ENCODE measurements around the gene HMGN1. TPM values are rescaled to one million over a fixed set of nuclear protein-coding genes. Genes with fewer than 3 reads are reported as not detected.

The HMGN1 gene
- polyA plus RNA-seq, 1 donor: 276 TPM

GRCh38 chr21:39332175-39332574 is 16.7 kb downstream of the HMGN1 start:
- DNase-seq (ENCODE audit: low read depth): no peak

- DNase-seq (ENCODE audit: low read depth): no peak
Observed at GRCh38 chr21:39330001-39330400, 18.9 kb downstream of the HMGN1 start.

GRCh38 chr21:39327727-39328126 is 21.2 kb downstream of the HMGN1 start:
- DNase-seq (ENCODE audit: low read depth): no peak

- DNase-seq (ENCODE audit: low read depth): no peak
Observed at GRCh38 chr21:39326607-39327307, 22.1 kb downstream of the HMGN1 start.

- DNase-seq (ENCODE audit: low read depth): no peak
Observed at GRCh38 chr21:39325458-39325857, 23.4 kb downstream of the HMGN1 start.

- no peak for DNase-seq (ENCODE audit: low read depth)
Observed at GRCh38 chr21:39321424-39321823, 27.5 kb downstream of the HMGN1 start.

- DNase-seq (ENCODE audit: low read depth): no peak
Observed at GRCh38 chr21:39319814-39320332, 29.0 kb downstream of the HMGN1 start.

- no peak for DNase-seq (ENCODE audit: low read depth)
Observed at GRCh38 chr21:39319251-39319756, 29.6 kb downstream of the HMGN1 start.

- DNase-seq (ENCODE audit: low read depth): no peak
Observed at GRCh38 chr21:39318091-39318959, 30.6 kb downstream of the HMGN1 start.

- no peak for DNase-seq (ENCODE audit: low read depth)
Observed at GRCh38 chr21:39317134-39318090, 31.5 kb downstream of the HMGN1 start.

GRCh38 chr21:39316729-39317128 is 32.2 kb downstream of the HMGN1 start:
- no peak for DNase-seq (ENCODE audit: low read depth)

- DNase-seq (ENCODE audit: low read depth): no peak
Observed at GRCh38 chr21:39315603-39316445, 33.1 kb downstream of the HMGN1 start.

GRCh38 chr21:39314143-39315027 is 34.5 kb downstream of the HMGN1 start:
- no peak for DNase-seq (ENCODE audit: low read depth)

GRCh38 chr21:39313571-39314142 is 35.2 kb downstream of the HMGN1 start, which contains the start of gene BRWD1:
TSS of gene BRWD1 (minus strand) at chr21:39313632. CDS start at chr21:39313491, 141 bp downstream.
- peak; percentile 26 for DNase-seq (ENCODE audit: low read depth)

- no peak for DNase-seq (ENCODE audit: low read depth)
Observed at GRCh38 chr21:39313042-39313570, 35.8 kb downstream of the HMGN1 start.

GRCh38 chr21:39312112-39313041 is 36.5 kb downstream of the HMGN1 start:
- DNase-seq (ENCODE audit: low read depth): peak; percentile 60

GRCh38 chr21:39311164-39311563 is 37.7 kb downstream of the HMGN1 start:
- no peak for DNase-seq (ENCODE audit: low read depth)

GRCh38 chr21:39307466-39307865 is 41.4 kb downstream of the HMGN1 start:
- DNase-seq (ENCODE audit: low read depth): no peak
